Liver (tissue), 9 donors: Measurements from ENCODE around the gene DLG4. TPM values are rescaled to one million over a fixed set of nuclear protein-coding genes. Genes with fewer than 3 reads are reported as not detected.

Experiments used
- DNase-seq: peaks from one replicate; pipeline ENCODE4 v3.0.0-alpha.2; 2017; ENCODE audit warnings: low spot score
- H3K27ac ChIP-seq, 2 donors: one replicate each; pipeline ENCODE4 v1.7.0; 2013; ENCODE audit warnings: inconsistent platforms in 2 of 2, low read length in 2 of 2, control low read depth in 1 of 2, low read depth in 1 of 2, mild to moderate bottlenecking in 1 of 2
- H3K27me3 ChIP-seq, 4 donors: one replicate each; pipeline versions ENCODE4 v1.6.1 to v1.7.0; 2013; ENCODE audit warnings: low read length in 3 of 4, inconsistent platforms in 1 of 4, mild to moderate bottlenecking in 1 of 4, moderate library complexity in 1 of 4; ENCODE audit not compliant: control insufficient read depth in 4 of 4, insufficient read depth in 4 of 4
- H3K36me3 ChIP-seq, 4 donors: one replicate each; pipeline versions ENCODE4 v1.6.1 to v1.7.0; 2013; ENCODE audit warnings: low read length in 3 of 4, mild to moderate bottlenecking in 3 of 4, low read depth in 1 of 4, moderate library complexity in 1 of 4; ENCODE audit not compliant: control insufficient read depth in 4 of 4, insufficient read depth in 3 of 4
- H3K4me1 ChIP-seq, 4 donors: one replicate each; pipeline versions ENCODE4 v1.6.1 to v1.7.0; 2013; ENCODE audit warnings: low read length in 3 of 4, mild to moderate bottlenecking in 3 of 4, moderate library complexity in 1 of 4; ENCODE audit not compliant: control insufficient read depth in 4 of 4, insufficient read depth in 4 of 4
- H3K4me3 ChIP-seq, 3 donors: one replicate each; pipeline versions ENCODE4 v1.6.1 to v1.7.0; 2013; ENCODE audit warnings: low read length in 3 of 3, control low read depth in 1 of 3, low read depth in 1 of 3, mild to moderate bottlenecking in 1 of 3
- H3K9ac ChIP-seq, 2 donors: one replicate each; pipeline ENCODE4 v1.7.0; 2013; ENCODE audit warnings: low read length in 2 of 2, mild to moderate bottlenecking in 2 of 2, moderate library complexity in 2 of 2, control low read depth in 1 of 2, low read depth in 1 of 2
- H3K9me3 ChIP-seq, 4 donors: one replicate each; pipeline versions ENCODE4 v1.6.1 to v1.7.0; 2013; ENCODE audit warnings: low read length in 3 of 4; ENCODE audit not compliant: control insufficient read depth in 4 of 4
- ATF3 ChIP-seq: IDR thresholded peaks from 2 replicates; pipeline ENCODE4 v1.6.1; 2016; ENCODE audit warnings: antibody characterized with exemption
- CTCF ChIP-seq: fragments of 150-350 bp; IDR thresholded peaks from 2 replicates; pipeline ENCODE4 v1.5.1; 2017; ENCODE audit warnings: improper control_type of control experiment, low read depth, low read length; ENCODE audit not compliant: missing input control
- EGR1 ChIP-seq, 2 donors: IDR thresholded peaks; 2 replicates each; pipeline ENCODE4 v1.6.1; 2016 to 2018; ENCODE audit warnings: antibody characterized with exemption in 2 of 2, low read depth in 2 of 2
- FOXA1 ChIP-seq: IDR thresholded peaks from 2 replicates; pipeline ENCODE4 v1.6.1; 2016; ENCODE audit warnings: antibody characterized with exemption
- FOXA2 ChIP-seq: IDR thresholded peaks from 2 replicates; pipeline ENCODE4 v1.6.1; 2016; ENCODE audit warnings: antibody characterized with exemption
- GABPA ChIP-seq, 2 donors: IDR thresholded peaks in 1 of 2; conservative IDR thresholded peaks in 1 of 2; 2 replicates each; pipeline ENCODE4 v1.6.1; 2016; ENCODE audit warnings: antibody characterized with exemption in 2 of 2, mild to moderate bottlenecking in 1 of 2, moderate library complexity in 1 of 2
- HNF4A ChIP-seq, 2 donors: conservative IDR thresholded peaks; 2 replicates each; pipeline ENCODE4 v1.6.1; 2016; ENCODE audit warnings: antibody characterized with exemption in 2 of 2, mild to moderate bottlenecking in 2 of 2
- HNF4G ChIP-seq: IDR thresholded peaks from 2 replicates; pipeline ENCODE4 v1.6.1; 2016; ENCODE audit warnings: antibody characterized with exemption
- JUND ChIP-seq, 2 donors: IDR thresholded peaks; 2 replicates each; pipeline ENCODE4 v1.6.1; 2016; ENCODE audit warnings: antibody characterized with exemption in 2 of 2
- NR2F2 ChIP-seq: IDR thresholded peaks from 2 replicates; pipeline ENCODE4 v1.6.1; 2016; ENCODE audit warnings: antibody characterized with exemption
- RAD21 ChIP-seq, 2 donors: IDR thresholded peaks; 2 replicates each; pipeline ENCODE4 v1.6.1; 2016; ENCODE audit warnings: antibody characterized with exemption in 2 of 2, mild to moderate bottlenecking in 2 of 2
- RXRA ChIP-seq, 2 donors: IDR thresholded peaks; 2 replicates each; pipeline ENCODE4 v1.6.1; 2017 to 2018; ENCODE audit warnings: antibody characterized with exemption in 2 of 2, mild to moderate bottlenecking in 1 of 2
- SP1 ChIP-seq: IDR thresholded peaks from 2 replicates; pipeline ENCODE4 v1.6.1; 2018; ENCODE audit warnings: antibody characterized with exemption, mild to moderate bottlenecking
- TAF1 ChIP-seq: conservative IDR thresholded peaks from 2 replicates; pipeline ENCODE4 v1.6.1; 2016; ENCODE audit warnings: antibody characterized with exemption, mild to moderate bottlenecking
- YY1 ChIP-seq: IDR thresholded peaks from 2 replicates; pipeline ENCODE4 v1.6.1; 2016; ENCODE audit warnings: antibody characterized with exemption, mild to moderate bottlenecking
- ZBTB33 ChIP-seq: IDR thresholded peaks from 2 replicates; pipeline ENCODE4 v1.6.1; 2016; ENCODE audit warnings: antibody characterized with exemption
- WGBS: extraction: QIAGEN DNeasy Blood & Tissue Kit; methylation state at CpG from one replicate; pipeline ENCODE4 v1.1.7; 2013; 5-methylcytosine and 5-hydroxymethylcytosine counted together
- polyA plus RNA-seq, 2 donors: library from polyadenylated mRNA; stranded (reverse) in 1 of 2; unstranded in 1 of 2; fragments of 200-250 nt in 1 of 2; fragments of >200 nt in 1 of 2; fragmentation: Nextera tagmentation in 1 of 2; extraction: Ambion mirVana in 1 of 2; gene quantifications; one replicate each; pipeline versions ENCODE4 v1.2.1 to v1.2.3, GENCODE V29; 2013 to 2015
- total RNA-seq, 2 donors: library from RNA; depleted of rRNA; stranded (reverse); fragments of >200 nt; gene quantifications; one replicate each; pipeline ENCODE4 v1.2.3, GENCODE V29; 2014
- TF ChIP-seq, protein P1 (sequence below): IDR thresholded peaks from 2 replicates; pipeline ENCODE4 v1.6.1; 2016; ENCODE audit warnings: antibody characterized with exemption
- TF ChIP-seq, protein P2 (sequence below): IDR thresholded peaks from 2 replicates; pipeline ENCODE4 v1.6.1; 2016; ENCODE audit warnings: antibody characterized with exemption, mild to moderate bottlenecking
- donor health status: healthy.
- donor health status: healthy.
- donor health status: healthy.
- donor health status: healthy.
- donor health status: healthy.

DLG4 gene
- total and polyA plus RNA-seq, 4 donors, result 0.40 to 5.7 (median 1.9) TPM

DNA sequence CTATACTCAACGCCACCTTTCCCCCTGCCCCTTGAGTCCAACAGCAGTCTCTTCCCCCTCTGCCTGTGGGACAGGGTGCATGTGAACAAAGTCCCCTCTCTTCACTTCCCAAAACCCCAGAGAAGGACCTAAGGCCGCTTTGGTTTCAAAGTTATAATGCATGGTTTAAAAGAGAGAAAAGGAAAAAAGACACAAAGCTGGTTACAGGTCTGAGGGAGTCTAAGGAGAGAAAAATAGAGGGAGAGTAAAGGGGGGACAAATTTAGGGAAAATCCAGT lies 23.8 kb upstream of the DLG4 start:
- DNase-seq, result no peak
- no peaks in the 10 kb centered on the region for H3K27me3 ChIP-seq
- peaks cover 2 to 31% (median 25%) of the 10 kb centered on the region in 4 donors for H3K4me1 ChIP-seq
- H3K36me3 ChIP-seq, result peaks cover 3 to 32% (median 20%) of the 10 kb centered on the region in 4 donors
- TF ChIP-seq HNF4G (no peak), JUND (IDR thresholded peaks at IDR 0.05) (no peak), RAD21 (IDR thresholded peaks at IDR 0.05) (no peak), ZBTB33 (no peak), SP1 (no peak), EGR1 (IDR thresholded peaks at IDR 0.05; ENCODE audit: low read depth in 2 of 2) (no peak), ATF3 (no peak), NR2F2 (no peak), RXRA (IDR thresholded peaks at IDR 0.05) (no peak), FOXA2 (no peak), FOXA1 (no peak), GABPA (IDR thresholded peaks at IDR 0.05 in 1 of 2, conservative IDR thresholded peaks at IDR 0.05 in 1 of 2) (no peak), TAF1 (no peak), CTCF (no peak), HNF4A (conservative IDR thresholded peaks at IDR 0.05) (no peak), YY1 (no peak)
- TF ChIP-seq, protein P1, sequence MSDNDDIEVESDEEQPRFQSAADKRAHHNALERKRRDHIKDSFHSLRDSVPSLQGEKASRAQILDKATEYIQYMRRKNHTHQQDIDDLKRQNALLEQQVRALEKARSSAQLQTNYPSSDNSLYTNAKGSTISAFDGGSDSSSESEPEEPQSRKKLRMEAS, result no peak
- TF ChIP-seq, protein P2, sequence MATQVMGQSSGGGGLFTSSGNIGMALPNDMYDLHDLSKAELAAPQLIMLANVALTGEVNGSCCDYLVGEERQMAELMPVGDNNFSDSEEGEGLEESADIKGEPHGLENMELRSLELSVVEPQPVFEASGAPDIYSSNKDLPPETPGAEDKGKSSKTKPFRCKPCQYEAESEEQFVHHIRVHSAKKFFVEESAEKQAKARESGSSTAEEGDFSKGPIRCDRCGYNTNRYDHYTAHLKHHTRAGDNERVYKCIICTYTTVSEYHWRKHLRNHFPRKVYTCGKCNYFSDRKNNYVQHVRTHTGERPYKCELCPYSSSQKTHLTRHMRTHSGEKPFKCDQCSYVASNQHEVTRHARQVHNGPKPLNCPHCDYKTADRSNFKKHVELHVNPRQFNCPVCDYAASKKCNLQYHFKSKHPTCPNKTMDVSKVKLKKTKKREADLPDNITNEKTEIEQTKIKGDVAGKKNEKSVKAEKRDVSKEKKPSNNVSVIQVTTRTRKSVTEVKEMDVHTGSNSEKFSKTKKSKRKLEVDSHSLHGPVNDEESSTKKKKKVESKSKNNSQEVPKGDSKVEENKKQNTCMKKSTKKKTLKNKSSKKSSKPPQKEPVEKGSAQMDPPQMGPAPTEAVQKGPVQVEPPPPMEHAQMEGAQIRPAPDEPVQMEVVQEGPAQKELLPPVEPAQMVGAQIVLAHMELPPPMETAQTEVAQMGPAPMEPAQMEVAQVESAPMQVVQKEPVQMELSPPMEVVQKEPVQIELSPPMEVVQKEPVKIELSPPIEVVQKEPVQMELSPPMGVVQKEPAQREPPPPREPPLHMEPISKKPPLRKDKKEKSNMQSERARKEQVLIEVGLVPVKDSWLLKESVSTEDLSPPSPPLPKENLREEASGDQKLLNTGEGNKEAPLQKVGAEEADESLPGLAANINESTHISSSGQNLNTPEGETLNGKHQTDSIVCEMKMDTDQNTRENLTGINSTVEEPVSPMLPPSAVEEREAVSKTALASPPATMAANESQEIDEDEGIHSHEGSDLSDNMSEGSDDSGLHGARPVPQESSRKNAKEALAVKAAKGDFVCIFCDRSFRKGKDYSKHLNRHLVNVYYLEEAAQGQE, result no peak
- H3K9ac ChIP-seq, result peak overlapping the region; percentile 83 to 90
- H3K9me3 ChIP-seq, result no peaks in the 10 kb centered on the region
- WGBS, result 20% methylated on average over 2 of the region's 2 CpGs
- H3K4me3 ChIP-seq, result peak overlapping the region; percentile 52 to 91 (median 74)
- peak overlapping the region; percentile 98 to 99 for H3K27ac ChIP-seq
